B cell (primary cell): ENCODE data around the gene MICU1. TPM values are rescaled to one million over a fixed set of nuclear protein-coding genes. Genes with fewer than 3 reads are reported as not detected.

ENCODE experiments used
- ATAC-seq: fragments of 200-7000 bp; cut with Tn5 transposase; one replicate; pipeline ENCODE4 v1.10.0; 2021; ENCODE audit warnings: low read depth, mild to moderate bottlenecking, moderate number of reproducible peaks, moderate library complexity
- CTCF ChIA-PET: fragments of 350-600 bp; sonication (Branson Sonifier 250); formaldehyde crosslinking; loops from one replicate; lab custom pipeline; 2021; ENCODE audit warnings: antibody characterized with exemption, inconsistent platforms; lab: Charles Lee
- POLR2A ChIA-PET: fragments of 350-600 bp; sonication (Branson Sonifier 250); formaldehyde crosslinking; loops from one replicate; lab custom pipeline; 2021; ENCODE audit warnings: antibody characterized with exemption; lab: Charles Lee
- DNase-seq: peaks from one replicate; pipeline ENCODE4 v3.0.0; 2013
- H2AFZ ChIP-seq: 2 replicates; pipeline ENCODE4 v1.6.1; 2012; ENCODE audit warnings: mild to moderate bottlenecking, low read depth, low read length; ENCODE audit not compliant: insufficient read depth, poor library complexity, severe bottlenecking
- H3K27ac ChIP-seq, 2 donors: 1 replicate in 1 of 2; 2 replicates in 1 of 2; pipeline ENCODE4 v1.5.1; 2012 to 2013; ENCODE audit warnings: low read length in 2 of 2, mild to moderate bottlenecking in 2 of 2, moderate library complexity in 1 of 2
- H3K27me3 ChIP-seq, 4 experiments: fragments of 200-600 bp in 1 of 4; sonication (generic) in 1 of 4; replicated peaks in 1 of 4; 1 replicate in 2 of 4; 2 replicates in 2 of 4; pipeline versions ENCODE4 v1.6.1 to v1.7.0; 2013 to 2016; ENCODE audit warnings: low read length in 3 of 4, mild to moderate bottlenecking in 2 of 4, mixed read lengths in 1 of 4, moderate library complexity in 1 of 4; ENCODE audit not compliant: insufficient read depth in 4 of 4, control insufficient read depth in 3 of 4; ENCODE audit errors: control extremely low read depth in 1 of 4
- H3K36me3 ChIP-seq, 2 experiments: replicated peaks in 1 of 2; 1 replicate in 1 of 2; 2 replicates in 1 of 2; pipeline versions ENCODE4 v1.6.1 to v1.7.1; 2013; ENCODE audit warnings: low read length in 1 of 2; ENCODE audit not compliant: insufficient read depth in 2 of 2, control insufficient read depth in 1 of 2; ENCODE audit errors: control extremely low read depth in 1 of 2, extremely low read depth in 1 of 2
- H3K4me1 ChIP-seq, 2 donors: fragments of 200-600 bp in 1 of 2; sonication (generic) in 1 of 2; 1 replicate in 1 of 2; 2 replicates in 1 of 2; pipeline versions ENCODE4 v1.5.1 to v1.6.1; 2013 to 2017; ENCODE audit warnings: low read length in 2 of 2; ENCODE audit not compliant: control insufficient read depth in 2 of 2, insufficient read depth in 2 of 2
- H3K4me2 ChIP-seq: replicated peaks from 2 replicates; pipeline ENCODE3; 2012; ENCODE audit warnings: mild to moderate bottlenecking, low read depth, low read length; ENCODE audit not compliant: poor library complexity, severe bottlenecking
- H3K4me3 ChIP-seq, 5 experiments: fragments of 200-600 bp in 1 of 5; sonication (generic) in 1 of 5; 1 replicate in 3 of 5; 2 replicates in 2 of 5; pipeline versions ENCODE4 v1.5.1 to v1.7.0; 2011 to 2016; ENCODE audit warnings: low read length in 4 of 5, mild to moderate bottlenecking in 4 of 5, low read depth in 2 of 5, control low read depth in 1 of 5, moderate library complexity in 1 of 5; ENCODE audit not compliant: insufficient read depth in 1 of 5; ENCODE audit errors: control extremely low read depth in 1 of 5, extremely low read depth in 1 of 5
- H3K79me2 ChIP-seq: fragments of 200-600 bp; sonication (generic); one replicate; pipeline ENCODE4 v1.6.0; 2016; ENCODE audit warnings: low read length; ENCODE audit not compliant: control insufficient read depth, insufficient read depth
- H3K9ac ChIP-seq: fragments of 200-600 bp; sonication (generic); 2 replicates; pipeline ENCODE4 v1.6.1; 2017; ENCODE audit warnings: mild to moderate bottlenecking, low read length, moderate library complexity
- H3K9me3 ChIP-seq, 3 donors: one replicate each; pipeline versions ENCODE4 v1.6.1 to v1.7.1; 2013; ENCODE audit warnings: low read length in 2 of 3; ENCODE audit not compliant: control insufficient read depth in 2 of 3, insufficient read depth in 1 of 3; ENCODE audit errors: control extremely low read depth in 1 of 3
- H4K20me1 ChIP-seq: 2 replicates; pipeline ENCODE4 v1.6.0; 2012; ENCODE audit warnings: mild to moderate bottlenecking, low read length; ENCODE audit not compliant: insufficient read depth, control insufficient read depth, poor library complexity, severe bottlenecking
- H3K27ac Mint-ChIP-seq: one replicate; pipeline ENCODE4 v1.8.0; 2021; ENCODE audit warnings: mixed read lengths
- H3K27me3 Mint-ChIP-seq: one replicate; pipeline ENCODE4 v1.8.0; 2021; ENCODE audit warnings: mixed read lengths
- H3K4me1 Mint-ChIP-seq: one replicate; pipeline ENCODE4 v1.8.0; 2021; ENCODE audit warnings: mixed read lengths
- H3K4me3 Mint-ChIP-seq: one replicate; pipeline ENCODE4 v1.8.0; 2021; ENCODE audit warnings: mixed read lengths
- H3K9me3 Mint-ChIP-seq: one replicate; pipeline ENCODE4 v1.8.0; 2022; ENCODE audit warnings: mixed read lengths; ENCODE audit not compliant: insufficient read depth
- EZH2 ChIP-seq: IDR thresholded peaks from 2 replicates; pipeline ENCODE4 v1.6.1; 2012; ENCODE audit warnings: borderline replicate concordance, low read depth, mild to moderate bottlenecking, moderate library complexity, low read length; ENCODE audit not compliant: insufficient read depth, poor library complexity, severe bottlenecking
- WGBS: methylation state at CpG from one replicate; pipeline ENCODE4 v1.1.5; 2013; ENCODE audit warnings: missing lambda C conversion rate; ENCODE audit not compliant: insufficient coverage; 5-methylcytosine and 5-hydroxymethylcytosine counted together
- intact Hi-C: fragments of 100-400 bp; cut with micrococcal nuclease; formaldehyde crosslinking; loops from one replicate; pipeline ENCODE4 v1.10.0; 2022
- polyA plus RNA-seq: library from polyadenylated mRNA; depleted of rRNA; stranded (reverse); fragments of >200 nt; gene quantifications from 2 replicates; pipeline ENCODE4 v1.2.3, GENCODE V29; 2012
- total RNA-seq, 2 donors: library from RNA; stranded (reverse); fragments of 120-200 nt in 1 of 2; gene quantifications; 1 replicate in 1 of 2; 2 replicates in 1 of 2; pipeline versions ENCODE4 v1.2.3 to v1.2.4, GENCODE V29; 2013 to 2022
- TF ChIP-seq, protein P1 (sequence below): fragments of 200-600 bp; IDR thresholded peaks from one replicate; pipeline ENCODE4 v1.8.0; 2022; ENCODE audit warnings: antibody characterized with exemption, mild to moderate bottlenecking

The MICU1 gene
- total and polyA plus RNA-seq, 2 donors (not counting 1 experiment from before 2014, with no cell fraction given), result 12.0 to 34.7 TPM

DNA sequence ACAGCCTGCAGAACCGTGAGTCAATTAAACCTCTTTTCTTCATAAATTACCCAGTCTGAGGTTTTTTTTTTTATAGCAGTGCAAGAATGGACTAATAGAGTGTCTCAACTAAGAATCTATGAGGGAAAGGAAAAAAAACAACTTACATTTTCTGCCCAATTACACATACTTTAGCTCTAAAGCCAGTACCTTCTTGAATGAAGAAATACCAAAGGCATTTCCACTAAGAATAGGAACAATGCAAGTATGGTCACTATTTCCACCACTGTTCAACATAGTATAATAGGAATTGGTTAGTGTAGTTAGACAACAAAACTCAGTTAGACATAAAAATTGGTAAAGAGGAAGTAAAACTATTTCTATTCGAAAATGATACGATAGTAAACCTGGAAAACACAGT is 37.6 kb downstream of the MICU1 start:
- peaks cover 4% of the 10 kb centered on the region in 2 donors for H3K4me1 ChIP-seq
- no peak overlapping the region for H2AFZ ChIP-seq
- peaks cover 2% of the 10 kb centered on the region for H4K20me1 ChIP-seq
- H3K9me3 ChIP-seq, result peaks cover 0 to 4% (median 2%) of the 10 kb centered on the region in 3 donors
- no peak for DNase-seq
- CTCF ChIA-PET, result no interaction called here
- Mint-ChIP-seq H3K4me1 (peaks cover 30% of the 10 kb centered on the region), H3K4me3 (no peak overlapping the region), H3K9me3 (peaks cover 5% of the 10 kb centered on the region), H3K27me3 (no peaks in the 10 kb centered on the region), H3K27ac (no peak overlapping the region)
- POLR2A ChIA-PET, result no interaction called here
- intact Hi-C loops, result no loop called here
- no peak overlapping the region for H3K9ac ChIP-seq
- H3K4me3 ChIP-seq, result no peak overlapping the region
- no peaks in the 10 kb centered on the region for H3K27me3 ChIP-seq
- H3K4me2 ChIP-seq, result no peak overlapping the region
- H3K79me2 ChIP-seq, result peaks cover 64% of the 10 kb centered on the region
- TF ChIP-seq, protein P1, sequence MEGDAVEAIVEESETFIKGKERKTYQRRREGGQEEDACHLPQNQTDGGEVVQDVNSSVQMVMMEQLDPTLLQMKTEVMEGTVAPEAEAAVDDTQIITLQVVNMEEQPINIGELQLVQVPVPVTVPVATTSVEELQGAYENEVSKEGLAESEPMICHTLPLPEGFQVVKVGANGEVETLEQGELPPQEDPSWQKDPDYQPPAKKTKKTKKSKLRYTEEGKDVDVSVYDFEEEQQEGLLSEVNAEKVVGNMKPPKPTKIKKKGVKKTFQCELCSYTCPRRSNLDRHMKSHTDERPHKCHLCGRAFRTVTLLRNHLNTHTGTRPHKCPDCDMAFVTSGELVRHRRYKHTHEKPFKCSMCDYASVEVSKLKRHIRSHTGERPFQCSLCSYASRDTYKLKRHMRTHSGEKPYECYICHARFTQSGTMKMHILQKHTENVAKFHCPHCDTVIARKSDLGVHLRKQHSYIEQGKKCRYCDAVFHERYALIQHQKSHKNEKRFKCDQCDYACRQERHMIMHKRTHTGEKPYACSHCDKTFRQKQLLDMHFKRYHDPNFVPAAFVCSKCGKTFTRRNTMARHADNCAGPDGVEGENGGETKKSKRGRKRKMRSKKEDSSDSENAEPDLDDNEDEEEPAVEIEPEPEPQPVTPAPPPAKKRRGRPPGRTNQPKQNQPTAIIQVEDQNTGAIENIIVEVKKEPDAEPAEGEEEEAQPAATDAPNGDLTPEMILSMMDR, result no peak
- TF ChIP-seq EZH2, result no peak
- H3K27ac ChIP-seq, result no peak overlapping the region
- no peak for ATAC-seq
- no peaks in the 10 kb centered on the region for H3K36me3 ChIP-seq
- 60% methylated on average over 2 of the region's 3 CpGs for WGBS

DNA sequence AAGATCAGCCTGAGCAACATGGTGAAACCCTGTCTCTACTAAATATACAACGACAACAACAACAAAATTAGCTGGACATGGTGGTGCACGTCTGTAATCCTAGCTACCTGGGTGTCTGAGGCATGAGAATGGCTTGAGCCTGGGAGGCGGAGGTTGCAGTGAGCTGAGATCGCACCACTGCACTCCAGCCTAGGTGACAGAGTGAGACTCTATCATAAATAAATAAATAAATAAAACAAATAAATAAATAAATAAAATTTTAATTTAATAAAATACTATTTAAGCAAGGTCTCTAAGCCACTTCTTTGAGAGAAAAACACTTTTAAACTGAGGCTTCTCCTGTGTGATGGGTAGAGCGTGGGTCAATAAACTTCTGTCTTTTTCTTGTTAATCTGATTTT is 38.3 kb downstream of the MICU1 start:
- TF ChIP-seq, protein P1, result no peak
- TF ChIP-seq EZH2, result no peak
- intact Hi-C loops, result no loop called here
- Mint-ChIP-seq H3K4me1 (peaks cover 26% of the 10 kb centered on the region), H3K9me3 (peaks cover 5% of the 10 kb centered on the region), H3K27me3 (no peaks in the 10 kb centered on the region), H3K4me3 (no peak overlapping the region), H3K27ac (no peak overlapping the region)
- no peak overlapping the region for H3K27ac ChIP-seq
- ChIA-PET POLR2A (no interaction called here), CTCF (no interaction called here)
- DNase-seq (no peak), ATAC-seq (no peak)
- no peaks in the 10 kb centered on the region for H3K27me3 ChIP-seq
- H3K36me3 ChIP-seq, result no peaks in the 10 kb centered on the region
- H3K9ac ChIP-seq, result no peak overlapping the region
- H2AFZ ChIP-seq, result no peak overlapping the region
- H4K20me1 ChIP-seq, result no peaks in the 10 kb centered on the region
- peaks cover 4% of the 10 kb centered on the region in 2 donors for H3K4me1 ChIP-seq
- WGBS, result no CpG with 5 or more reads among the region's 5 CpGs
- H3K79me2 ChIP-seq, result peaks cover 57% of the 10 kb centered on the region
- no peak overlapping the region for H3K4me3 ChIP-seq
- no peak overlapping the region for H3K4me2 ChIP-seq
- H3K9me3 ChIP-seq, result peaks cover 0 to 2% (median under 1%) of the 10 kb centered on the region in 3 donors
